HG03378 (cell line): ENCODE results near the gene ISCA2.

Source experiments
- ATAC-seq: cut with Tn5 transposase; IDR thresholded peaks from one replicate; pipeline ENCODE4 v1.9.1; 2021; ENCODE audit warnings: mild to moderate bottlenecking, moderate library complexity; ENCODE audit not compliant: unreplicated experiment

Gene ISCA2

GRCh38 chr14:74507840-74508239 is 14.3 kb downstream of the ISCA2 start:
- ATAC-seq = no peak

GRCh38 chr14:74508292-74508731 is 14.7 kb downstream of the ISCA2 start:
- ATAC-seq = no peak

GRCh38 chr14:74508844-74509428 is 15.4 kb downstream of the ISCA2 start:
- no peak for ATAC-seq

GRCh38 chr14:74509587-74510222 is 16.1 kb downstream of the ISCA2 start:
- ATAC-seq = no peak

- no peak for ATAC-seq
These were observed 16.8 kb downstream of the ISCA2 start for GRCh38 chr14:74510223-74510931.

GRCh38 chr14:74510959-74511409 is 17.4 kb downstream of the ISCA2 start:
- no peak for ATAC-seq

DNA sequence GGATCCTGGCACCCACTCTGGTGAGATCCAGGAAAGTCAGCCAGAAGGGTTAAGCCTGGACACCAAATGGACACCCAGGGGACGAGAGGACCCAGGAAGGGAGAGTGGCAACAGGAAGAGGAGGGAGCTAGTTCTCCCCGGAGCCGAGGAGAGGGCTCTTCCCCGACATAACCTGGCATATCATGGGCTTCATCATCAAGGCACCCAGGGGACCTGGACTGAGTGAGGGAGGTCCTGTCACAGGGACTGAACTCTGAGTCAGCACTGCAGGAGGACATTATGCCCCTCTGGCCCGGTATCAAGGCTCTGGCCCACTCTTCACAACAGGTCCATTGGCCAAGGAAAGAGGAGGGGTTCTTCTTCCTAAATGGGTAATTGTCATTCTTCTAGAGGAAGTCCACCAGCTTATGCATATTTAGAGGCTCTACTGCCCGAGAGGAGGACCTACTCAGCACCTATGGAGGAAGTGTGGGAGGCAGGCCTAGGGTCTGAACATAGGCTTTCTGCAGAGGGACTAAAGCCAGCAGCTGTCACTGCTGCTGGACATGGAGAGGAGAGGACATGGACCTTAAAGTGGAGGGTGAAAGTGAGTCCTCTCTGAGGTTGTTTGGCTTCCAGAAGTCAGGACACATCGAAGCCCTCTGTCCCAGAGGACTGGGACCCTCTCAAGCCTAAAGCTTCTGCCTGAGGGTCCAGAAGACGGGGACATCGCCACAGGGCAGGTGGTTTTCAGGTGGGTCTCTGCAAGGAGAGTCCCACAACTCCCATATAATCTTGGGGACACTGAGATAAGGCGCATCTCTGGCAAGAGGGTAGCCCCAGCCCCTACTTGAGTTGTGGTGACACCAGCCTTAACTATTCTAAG is 18.6 kb downstream of the ISCA2 start:
- no peak for ATAC-seq

DNA sequence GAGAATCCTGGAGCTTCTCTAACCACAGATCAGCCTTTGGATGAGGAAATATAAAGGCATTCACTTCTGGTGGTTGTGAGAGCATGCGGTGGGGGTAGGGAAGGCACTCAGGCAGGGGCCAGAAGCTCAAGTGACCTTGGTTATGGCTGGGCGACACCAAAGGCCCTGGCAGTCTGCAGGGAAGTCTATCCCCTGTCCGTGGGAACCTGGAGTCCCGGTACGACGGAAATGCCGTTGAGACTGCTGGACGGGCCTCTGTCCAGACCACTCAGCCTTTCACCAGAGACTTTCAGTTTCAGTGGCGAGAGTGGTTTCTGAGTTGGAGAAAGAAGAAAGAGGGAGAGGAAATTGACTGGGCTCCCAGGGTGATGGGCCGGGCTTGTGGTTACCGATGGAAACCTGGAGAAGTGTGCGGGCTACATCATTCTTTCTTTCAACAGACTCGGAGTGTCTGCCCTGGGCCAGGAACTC is 20.9 kb downstream of the ISCA2 start:
- ATAC-seq = no peak

GRCh38 chr14:74515891-74516412 is 22.4 kb downstream of the ISCA2 start:
- no peak for ATAC-seq

GRCh38 chr14:74516451-74517160 is 23.0 kb downstream of the ISCA2 start:
- ATAC-seq = no peak

GRCh38 chr14:74517731-74518130 is 24.2 kb downstream of the ISCA2 start:
- no peak for ATAC-seq

DNA sequence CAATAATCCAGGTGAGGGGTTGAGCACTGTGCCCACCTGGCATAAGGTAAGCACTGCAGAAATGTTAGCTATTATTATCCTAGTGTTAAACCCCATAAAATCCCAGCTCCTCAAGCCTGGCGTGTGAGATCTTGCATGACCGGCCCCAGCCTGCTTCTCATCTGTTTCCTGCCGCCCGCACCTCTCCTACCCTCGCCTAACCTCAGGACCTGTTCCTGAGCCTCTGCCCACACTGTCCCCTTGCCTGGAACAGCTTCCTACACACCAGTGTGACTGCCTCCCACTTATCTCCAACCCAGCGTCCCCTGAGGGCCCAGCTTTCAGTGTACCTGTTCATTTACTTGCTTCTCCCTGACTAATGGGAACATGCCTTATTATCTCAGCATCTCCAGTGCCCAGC is 24.7 kb downstream of the ISCA2 start:
- no peak for ATAC-seq

DNA sequence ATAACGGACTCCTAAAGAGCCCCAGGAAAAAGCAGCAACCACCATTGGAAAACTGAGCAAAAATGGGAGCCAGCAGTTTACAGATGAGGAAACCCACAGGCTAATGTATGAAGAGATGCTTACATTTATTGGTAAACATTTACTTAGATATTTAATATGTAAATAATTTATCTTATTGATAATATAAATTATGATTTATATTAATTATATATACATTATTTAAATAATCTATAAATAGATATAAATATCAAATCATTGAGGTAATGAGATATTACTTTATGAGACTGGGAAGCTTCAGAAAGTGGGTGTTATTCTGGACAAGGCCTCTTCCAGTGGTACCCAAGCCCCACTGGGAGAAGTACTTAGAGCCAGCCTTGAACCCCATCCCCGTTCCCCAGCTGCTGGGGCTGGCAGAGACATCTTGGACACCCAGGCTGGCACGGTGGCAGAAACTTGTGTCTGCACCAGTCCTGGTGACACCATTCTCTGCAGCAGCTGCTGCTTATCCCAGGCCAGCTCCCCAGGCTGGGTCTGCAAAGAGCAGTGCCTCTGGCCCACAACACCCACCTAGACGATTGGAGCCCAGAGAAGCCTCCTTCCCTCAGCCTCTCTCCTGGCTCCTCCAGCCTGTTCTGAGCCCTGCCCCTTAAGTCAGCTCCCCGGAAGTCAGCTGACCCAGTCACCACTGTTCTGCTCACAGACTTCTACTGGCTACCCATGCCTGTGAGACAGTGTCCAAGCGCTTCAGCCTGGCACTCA is 25.9 kb downstream of the ISCA2 start:
- ATAC-seq = no peak

GRCh38 chr14:74521756-74522155 is 28.2 kb downstream of the ISCA2 start:
- no peak for ATAC-seq

- no peak for ATAC-seq
These were observed 29.2 kb downstream of the ISCA2 start for GRCh38 chr14:74522740-74523139.

DNA sequence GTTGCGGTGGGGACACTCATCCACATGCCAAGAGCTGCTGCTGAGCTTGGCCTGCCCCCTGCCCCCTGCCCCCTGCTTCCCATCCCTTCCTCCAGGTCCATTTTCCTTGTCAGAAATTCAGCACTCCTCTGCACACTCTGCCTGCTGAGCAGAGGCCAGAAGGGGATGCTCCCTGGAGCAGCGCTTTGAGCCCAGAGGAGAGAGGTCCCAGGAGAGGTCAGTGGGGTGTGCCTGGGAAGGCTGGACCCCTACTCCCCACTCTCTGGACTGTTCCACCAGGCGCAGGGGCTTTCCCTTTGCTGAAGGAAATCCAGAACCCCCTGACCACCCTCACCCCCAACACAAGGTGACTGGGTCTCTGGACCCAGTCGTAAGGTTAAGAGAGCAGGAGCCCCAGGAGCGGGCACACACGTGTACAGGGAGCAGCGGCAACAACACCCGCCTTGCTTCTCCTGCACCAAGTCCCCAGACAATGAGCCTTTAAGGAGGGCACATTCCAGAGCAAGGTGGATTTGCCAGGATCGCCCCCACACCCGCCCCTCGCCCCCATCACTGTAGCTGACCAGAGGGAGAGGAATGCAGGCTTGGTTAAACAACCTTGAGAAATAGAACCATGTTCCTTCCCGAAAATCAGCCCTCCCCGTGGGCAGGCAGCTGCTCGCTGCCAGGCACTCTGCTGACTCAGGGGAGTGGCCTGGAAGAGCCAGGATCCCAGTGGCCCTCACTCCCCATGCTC is 30.7 kb downstream of the ISCA2 start:
- ATAC-seq = no peak

DNA sequence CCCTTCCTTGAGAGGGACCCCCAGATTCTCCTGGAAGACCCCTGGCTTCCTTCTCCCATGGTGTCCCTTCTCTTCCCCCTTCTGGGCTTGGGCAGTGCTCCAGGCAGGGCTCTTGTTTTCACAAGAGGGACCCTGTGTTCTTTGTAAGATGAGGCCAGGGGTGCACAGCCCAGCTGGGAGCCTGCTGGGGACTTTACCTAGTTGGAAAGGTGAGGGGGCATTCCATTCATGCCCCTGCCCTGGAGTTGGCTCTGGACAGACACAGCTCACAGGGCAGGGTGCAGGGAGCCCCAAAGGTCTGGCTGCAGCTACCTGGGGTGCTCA is 31.2 kb downstream of the ISCA2 start:
- no peak for ATAC-seq

DNA sequence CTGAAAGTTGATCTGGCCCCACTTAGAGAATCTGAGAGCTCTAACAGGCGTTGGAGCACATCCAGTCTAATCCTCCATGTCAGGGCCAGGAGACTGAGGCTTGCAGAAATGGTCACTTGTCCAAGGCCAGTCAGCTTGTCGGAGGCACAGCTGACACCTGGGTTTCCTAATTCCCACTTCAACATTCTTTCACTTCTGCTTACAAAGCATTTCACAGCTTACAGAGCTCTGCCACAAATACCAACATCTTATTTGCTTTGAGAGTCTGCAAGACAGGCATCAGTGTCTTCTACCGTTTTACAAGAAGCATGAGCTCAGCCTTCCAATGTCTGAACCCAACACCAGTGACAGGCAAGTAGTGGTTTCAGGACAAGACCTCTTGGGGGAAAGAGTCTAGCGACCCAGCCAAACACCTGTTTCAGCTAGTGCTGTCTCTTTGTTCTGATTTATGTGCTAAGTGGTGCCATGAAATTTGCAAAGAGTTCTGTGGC is 31.8 kb downstream of the ISCA2 start:
- ATAC-seq = no peak
